ENCODE results near the gene KYAT1. TPM values are rescaled to one million over a fixed set of nuclear protein-coding genes. Genes with fewer than 3 reads are reported as not detected.
A peak's percentile ranks its signal among the peaks of the same experiment; 100 is the strongest.

The KYAT1 gene
- 6.5 TPM for polyA plus RNA-seq
- long read RNA-seq, donor 1 = 0 reads
- long read RNA-seq, donor 2, partial matches to known transcripts = 43 of 43 reads
- long read RNA-seq, donor 2, other reads (novel, unspliced or antisense) = 0 of 43 reads
- long read RNA-seq, donor 3 = 0 reads
- long read RNA-seq, donor 4 = 0 reads
- long read RNA-seq, donor 5, partial matches to known transcripts = 14 of 14 reads
- long read RNA-seq, donor 5, other reads (novel, unspliced or antisense) = 0 of 14 reads
- long read RNA-seq, donor 6, partial matches to known transcripts = 0 of 1 reads
- long read RNA-seq, donor 6, other reads (novel, unspliced or antisense) = 0 of 1 reads
- long read RNA-seq, donor 7 = 0 reads
- long read RNA-seq, donor 8, partial matches to known transcripts = 20 of 21 reads
- long read RNA-seq, donor 8, other reads (novel, unspliced or antisense) = 0 of 21 reads
- long read RNA-seq, donor 9, partial matches to known transcripts = 21 of 26 reads
- long read RNA-seq, donor 9, other reads (novel, unspliced or antisense) = 5 of 26 reads
- long read RNA-seq, donor 10, partial matches to known transcripts = 7 of 12 reads
- long read RNA-seq, donor 10, other reads (novel, unspliced or antisense) = 5 of 12 reads
- long read RNA-seq, donor 11, partial matches to known transcripts = 0 of 1 reads
- long read RNA-seq, donor 11, other reads (novel, unspliced or antisense) = 0 of 1 reads

DNA sequence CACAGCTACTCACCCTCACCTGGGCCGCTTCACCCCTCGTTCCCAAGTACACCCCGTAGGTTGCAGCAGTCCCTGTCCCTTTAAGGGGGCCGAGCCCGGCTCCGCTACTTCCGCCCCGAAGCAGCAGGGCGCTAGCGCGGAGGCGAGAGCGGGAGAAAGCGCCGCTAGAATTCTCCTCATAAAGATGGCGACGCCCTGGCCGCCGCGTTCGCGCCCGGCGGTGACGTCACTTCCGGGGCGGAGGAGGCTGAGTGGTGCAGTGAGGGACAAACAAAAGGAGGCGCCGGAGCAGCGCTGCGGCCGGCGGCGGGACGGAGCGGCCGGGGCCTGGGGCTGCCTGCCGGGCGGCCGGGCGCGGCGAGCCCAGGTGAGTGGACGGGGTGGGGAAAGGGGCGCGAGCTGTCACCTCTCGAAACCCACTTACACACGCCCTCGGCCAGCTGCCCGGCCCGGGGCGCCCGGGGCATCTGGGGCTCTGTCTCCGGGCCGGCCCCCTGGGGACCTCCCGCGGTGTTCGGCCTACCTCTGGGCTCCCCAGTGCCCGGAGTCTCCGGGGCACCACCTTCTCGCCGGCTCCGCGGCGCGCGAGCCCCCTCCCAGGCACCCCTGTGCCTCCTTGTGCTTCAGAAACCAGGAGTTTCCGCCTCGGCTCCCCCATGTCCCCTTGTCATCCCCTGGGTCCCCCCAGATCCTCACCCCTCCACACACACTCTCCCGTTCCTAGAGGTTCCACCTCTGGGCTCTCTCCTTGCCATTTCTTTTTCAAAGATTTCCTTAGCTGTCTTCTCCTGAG lies at the start of gene KYAT1, which contains the start of gene LRRC8A:
TSS of gene KYAT1 (minus strand) at position 67 of the 793 bp plus-strand sequence. CDS start 36,545 bp downstream, outside the sequence.
TSS of gene LRRC8A (plus strand) at position 250 of the 793 bp plus-strand sequence. CDS start 25,032 bp downstream, outside the sequence.
- DNase-seq = peak; percentile 97 to 98
- Histone ChIP-seq H3K27me3 (ENCODE audit: control insufficient read depth, insufficient read depth, low read length) (no peaks in the 10 kb centered on the region), H3K36me3 (ENCODE audit: control insufficient read depth, insufficient read depth, low read length) (peaks cover 15% of the 10 kb centered on the region), H3K4me3 (ENCODE audit: low read length) (peak within 1 kb of the TSS; percentile 83), H3K9me3 (ENCODE audit: control insufficient read depth, low read depth, low read length) (no peaks in the 10 kb centered on the region), H3K4me1 (ENCODE audit: control insufficient read depth, insufficient read depth, low read length) (peaks cover 25% of the 10 kb centered on the region), H3K27ac (ENCODE audit: low read length) (peak within 1 kb of the TSS; percentile 88)
- no CpG with 5 or more reads among the region's 70 CpGs for WGBS (ENCODE audit: insufficient coverage, low lambda C conversion rate)

GRCh38 chr9:128929560-128929959 lies 47.8 kb upstream of the KYAT1 start:
- H3K4me3 ChIP-seq (ENCODE audit: low read length) = no peak overlapping the region
- no CpG with 5 or more reads among the region's 4 CpGs for WGBS (ENCODE audit: insufficient coverage, low lambda C conversion rate)

GRCh38 chr9:128928624-128929023 lies 46.9 kb upstream of the KYAT1 start:
- WGBS (ENCODE audit: insufficient coverage, low lambda C conversion rate) = no CpG with 5 or more reads among the region's 2 CpGs
- H3K9me3 ChIP-seq (ENCODE audit: control insufficient read depth, low read depth, low read length) = no peaks in the 10 kb centered on the region
- H3K4me1 ChIP-seq (ENCODE audit: control insufficient read depth, insufficient read depth, low read length) = no peaks in the 10 kb centered on the region
- H3K27me3 ChIP-seq (ENCODE audit: control insufficient read depth, insufficient read depth, low read length) = no peaks in the 10 kb centered on the region
- no peak for DNase-seq
- H3K27ac ChIP-seq (ENCODE audit: low read length) = no peak overlapping the region
- H3K36me3 ChIP-seq (ENCODE audit: control insufficient read depth, insufficient read depth, low read length) = no peaks in the 10 kb centered on the region
- H3K4me3 ChIP-seq (ENCODE audit: low read length) = no peak overlapping the region

More at GRCh38 chr9:128929560-128929959, 47.8 kb upstream of the KYAT1 start:
- no peak for DNase-seq
- Histone ChIP-seq H3K9me3 (ENCODE audit: control insufficient read depth, low read depth, low read length) (no peaks in the 10 kb centered on the region), H3K36me3 (ENCODE audit: control insufficient read depth, insufficient read depth, low read length) (no peaks in the 10 kb centered on the region), H3K4me1 (ENCODE audit: control insufficient read depth, insufficient read depth, low read length) (no peaks in the 10 kb centered on the region), H3K27ac (ENCODE audit: low read length) (no peak overlapping the region), H3K27me3 (ENCODE audit: control insufficient read depth, insufficient read depth, low read length) (no peaks in the 10 kb centered on the region)

DNA sequence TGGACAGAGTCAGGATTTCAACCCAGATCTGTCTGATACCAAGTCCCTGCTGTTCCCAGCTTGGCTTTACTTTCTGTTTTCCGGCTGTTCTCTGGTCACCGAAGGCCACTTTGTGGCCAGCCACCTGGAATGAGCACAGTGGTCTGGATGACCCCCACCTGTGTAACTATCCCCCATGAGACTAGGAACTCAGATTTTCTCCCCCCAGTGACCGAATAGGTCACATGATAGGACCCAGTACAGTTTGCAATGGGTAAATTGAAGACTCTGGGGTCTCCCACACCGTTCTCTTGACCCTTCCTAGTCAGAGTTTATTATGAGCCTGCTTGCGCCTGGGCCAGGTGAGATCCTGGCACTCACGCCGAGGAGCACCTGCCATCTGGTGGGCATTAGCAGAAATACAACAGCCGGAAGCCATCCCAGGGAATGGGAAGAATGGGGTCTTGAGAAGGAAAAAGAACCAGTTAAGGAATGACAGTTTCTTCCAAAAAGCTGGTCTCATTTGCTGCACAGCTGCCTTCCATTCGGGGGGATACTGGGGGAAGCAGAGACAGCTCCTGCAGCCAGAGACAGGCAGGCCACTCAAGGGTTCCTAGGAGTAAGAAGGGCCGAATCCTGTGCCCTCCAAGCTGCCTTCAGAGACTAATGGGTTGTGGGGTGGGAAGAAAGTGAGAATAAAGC lies 46.1 kb upstream of the KYAT1 start:
- no peaks in the 10 kb centered on the region for H3K27me3 ChIP-seq (ENCODE audit: control insufficient read depth, insufficient read depth, low read length)
- WGBS (ENCODE audit: insufficient coverage, low lambda C conversion rate) = no CpG with 5 or more reads among the region's 10 CpGs
- no peak overlapping the region for H3K27ac ChIP-seq (ENCODE audit: low read length)
- DNase-seq = peak; percentile 29 to 39
- no peak overlapping the region for H3K4me3 ChIP-seq (ENCODE audit: low read length)
- H3K36me3 ChIP-seq (ENCODE audit: control insufficient read depth, insufficient read depth, low read length) = no peaks in the 10 kb centered on the region
- H3K9me3 ChIP-seq (ENCODE audit: control insufficient read depth, low read depth, low read length) = no peaks in the 10 kb centered on the region
- no peaks in the 10 kb centered on the region for H3K4me1 ChIP-seq (ENCODE audit: control insufficient read depth, insufficient read depth, low read length)

- peaks cover 13% of the 10 kb centered on the region for H3K4me1 ChIP-seq (ENCODE audit: control insufficient read depth, insufficient read depth, low read length)
- H3K36me3 ChIP-seq (ENCODE audit: control insufficient read depth, insufficient read depth, low read length) = no peaks in the 10 kb centered on the region
- H3K27me3 ChIP-seq (ENCODE audit: control insufficient read depth, insufficient read depth, low read length) = no peaks in the 10 kb centered on the region
- WGBS (ENCODE audit: insufficient coverage, low lambda C conversion rate) = 100% methylated on average over 1 of the region's 6 CpGs
- no peak overlapping the region for H3K4me3 ChIP-seq (ENCODE audit: low read length)
- H3K27ac ChIP-seq (ENCODE audit: low read length) = no peak overlapping the region
- DNase-seq = no peak
- H3K9me3 ChIP-seq (ENCODE audit: control insufficient read depth, low read depth, low read length) = no peaks in the 10 kb centered on the region
Measured at GRCh38 chr9:128923493-128923883, 41.7 kb upstream of the KYAT1 start.

DNA sequence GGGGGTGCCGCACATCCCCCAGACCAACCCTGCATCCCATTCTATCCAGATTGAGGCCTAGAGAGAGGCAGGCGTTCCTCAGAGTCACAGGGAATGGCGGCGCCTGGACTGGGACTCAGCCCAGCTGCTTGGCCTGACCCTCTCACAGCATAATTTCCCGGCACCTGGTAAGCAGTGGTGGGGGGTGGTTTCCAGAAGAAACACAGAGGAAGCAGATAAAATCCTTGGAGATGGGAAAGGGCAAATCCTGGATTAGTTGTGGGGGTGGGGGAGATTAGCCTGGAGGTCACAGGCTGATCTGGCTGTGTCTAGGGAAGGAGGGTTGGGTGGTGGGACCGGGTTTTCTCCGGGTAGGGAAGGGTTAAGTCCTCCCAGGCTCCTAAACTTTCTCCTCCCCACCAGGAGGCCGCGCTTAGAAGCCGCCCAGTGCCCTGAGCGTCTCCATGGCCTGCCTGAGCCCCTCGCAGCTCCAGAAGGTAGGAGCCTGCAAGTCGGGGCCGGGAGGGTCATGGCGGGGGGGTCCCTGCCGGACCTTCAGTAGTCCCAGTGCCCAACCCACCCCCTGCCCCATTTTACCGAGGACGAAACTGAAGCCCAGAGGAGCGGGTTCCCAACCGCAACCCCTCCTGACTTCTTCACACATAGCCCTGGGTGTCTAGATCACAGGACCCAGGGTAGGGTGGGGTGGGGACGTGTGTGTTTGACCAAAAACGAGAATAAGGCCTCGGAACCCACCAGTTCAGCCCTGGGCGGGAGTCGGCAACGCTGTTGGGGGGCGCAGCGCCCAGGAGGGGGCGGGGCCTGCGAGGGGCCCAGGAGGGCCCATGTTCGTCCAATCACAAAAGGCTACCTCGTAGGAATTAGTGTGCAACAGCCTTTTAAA lies 40.4 kb upstream of the KYAT1 start:
- Histone ChIP-seq H3K27ac (ENCODE audit: low read length) (peak overlapping the region; percentile 63), H3K4me1 (ENCODE audit: control insufficient read depth, insufficient read depth, low read length) (peaks cover 13% of the 10 kb centered on the region), H3K9me3 (ENCODE audit: control insufficient read depth, low read depth, low read length) (no peaks in the 10 kb centered on the region), H3K4me3 (ENCODE audit: low read length) (peak overlapping the region; percentile 79), H3K36me3 (ENCODE audit: control insufficient read depth, insufficient read depth, low read length) (peaks cover 6% of the 10 kb centered on the region), H3K27me3 (ENCODE audit: control insufficient read depth, insufficient read depth, low read length) (no peaks in the 10 kb centered on the region)
- no CpG with 5 or more reads among the region's 32 CpGs for WGBS (ENCODE audit: insufficient coverage, low lambda C conversion rate)
- DNase-seq = peak; percentile 34 to 73

DNA sequence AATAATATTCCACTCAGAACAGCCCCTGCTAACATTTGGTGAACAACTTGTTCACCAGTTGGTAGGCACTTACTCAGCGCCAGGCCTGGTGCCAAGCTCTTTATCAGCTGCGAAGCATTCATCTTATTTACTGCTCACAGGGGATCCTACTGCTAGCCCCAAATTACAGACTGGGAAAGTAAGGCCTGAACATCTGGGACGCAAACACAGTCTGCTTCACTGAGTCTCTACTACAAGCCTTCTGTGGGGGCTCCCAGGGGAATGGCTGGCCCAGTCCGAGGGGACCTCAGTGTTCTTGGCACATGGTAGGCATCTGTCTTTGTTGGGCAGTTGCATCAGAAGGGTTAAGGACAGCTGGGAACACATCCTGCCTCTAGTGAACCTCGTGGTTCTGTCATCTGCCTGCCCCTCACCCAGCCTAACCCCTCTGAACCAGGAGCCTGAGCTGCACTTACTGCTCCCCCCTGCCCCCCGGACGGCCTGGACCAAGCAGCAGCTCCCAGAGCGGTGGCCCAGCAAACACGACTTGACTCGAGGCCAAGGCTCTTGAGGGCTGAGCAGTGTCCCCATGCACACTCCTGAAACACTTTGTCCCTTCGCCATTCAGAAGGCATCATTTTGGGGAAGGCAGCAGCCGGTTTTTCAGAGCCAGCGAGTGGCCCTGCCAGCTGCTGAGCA lies 38.8 kb upstream of the KYAT1 start, which contains the start of gene PHYHD1:
TSS of gene PHYHD1 (plus strand) at position 602 of the 678 bp plus-strand sequence. CDS start 1,342 bp downstream, outside the sequence.
- Histone ChIP-seq H3K36me3 (ENCODE audit: control insufficient read depth, insufficient read depth, low read length) (peaks cover 20% of the 10 kb centered on the region), H3K4me1 (ENCODE audit: control insufficient read depth, insufficient read depth, low read length) (peaks cover 13% of the 10 kb centered on the region), H3K27me3 (ENCODE audit: control insufficient read depth, insufficient read depth, low read length) (no peaks in the 10 kb centered on the region), H3K4me3 (ENCODE audit: low read length) (peak within 1 kb of the TSS; percentile 79), H3K27ac (ENCODE audit: low read length) (peak within 1 kb of the TSS; percentile 63), H3K9me3 (ENCODE audit: control insufficient read depth, low read depth, low read length) (peaks cover 3% of the 10 kb centered on the region)
- WGBS (ENCODE audit: insufficient coverage, low lambda C conversion rate) = no CpG with 5 or more reads among the region's 13 CpGs
- no peak for DNase-seq

DNA sequence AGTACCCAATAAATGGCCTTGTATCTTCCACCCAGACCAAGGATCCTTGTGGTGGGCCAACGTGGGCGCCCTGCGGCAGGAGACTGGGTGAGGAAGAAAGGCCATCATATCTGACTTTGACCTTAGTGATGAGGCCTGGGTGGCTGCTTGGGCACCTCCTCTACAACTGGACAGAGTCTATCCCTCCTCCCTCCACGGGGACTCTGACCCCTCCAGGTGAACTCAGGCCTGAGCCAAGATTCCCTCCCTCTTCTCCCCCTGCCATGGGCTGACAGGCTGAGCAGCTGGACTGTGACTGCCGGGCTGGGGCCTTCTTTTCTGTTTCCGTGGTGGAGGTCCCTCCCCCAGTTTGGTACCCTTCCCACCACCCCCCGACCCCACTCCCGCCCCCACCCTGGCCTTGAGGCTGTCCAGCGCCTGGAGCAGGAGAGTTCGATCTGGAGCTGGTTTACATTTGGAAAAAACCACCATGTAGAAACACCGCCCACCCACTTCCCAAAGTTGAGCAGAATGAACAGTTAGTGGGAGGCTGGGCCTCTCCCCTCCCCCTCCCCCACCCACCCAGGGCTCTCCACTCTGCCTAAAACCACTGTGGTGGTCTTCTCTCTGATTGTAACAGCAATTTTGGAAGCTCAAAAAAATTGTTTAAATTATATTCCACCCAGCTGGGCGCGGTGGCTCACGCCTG lies 37.8 kb upstream of the KYAT1 start:
- H3K4me1 ChIP-seq (ENCODE audit: control insufficient read depth, insufficient read depth, low read length) = peaks cover 13% of the 10 kb centered on the region

More for the DNA sequence above, 37.8 kb upstream of the KYAT1 start:
- no peak overlapping the region for H3K4me3 ChIP-seq (ENCODE audit: low read length)
- DNase-seq = peak; percentile 72 to 82
- no CpG with 5 or more reads among the region's 14 CpGs for WGBS (ENCODE audit: insufficient coverage, low lambda C conversion rate)
- peaks cover 3% of the 10 kb centered on the region for H3K9me3 ChIP-seq (ENCODE audit: control insufficient read depth, low read depth, low read length)
- no peaks in the 10 kb centered on the region for H3K27me3 ChIP-seq (ENCODE audit: control insufficient read depth, insufficient read depth, low read length)
- H3K36me3 ChIP-seq (ENCODE audit: control insufficient read depth, insufficient read depth, low read length) = peaks cover 26% of the 10 kb centered on the region
- H3K27ac ChIP-seq (ENCODE audit: low read length) = peak overlapping the region; percentile 68
